IgD-negative memory B cell (primary cell): ENCODE results near the gene GYPA. TPM values are rescaled to one million over a fixed set of nuclear protein-coding genes. Genes with fewer than 3 reads are reported as not detected.
A peak's percentile ranks its signal among the peaks of the same experiment; 100 is the strongest.
"Not testable (repeated sequence)": the region's sequence is repeated elsewhere in the genome, so short reads cannot be mapped to it uniquely, and the experiment has no call there.

ENCODE experiments used
- H3K27ac Mint-ChIP-seq, 3 donors: one replicate each; pipeline ENCODE4 v1.8.0; 2020 to 2022; ENCODE audit warnings: mild to moderate bottlenecking in 3 of 3, mixed read lengths in 3 of 3, moderate library complexity in 1 of 3
- H3K27me3 Mint-ChIP-seq: one replicate; pipeline ENCODE4 v1.8.0; 2021; ENCODE audit warnings: mixed read lengths
- H3K36me3 Mint-ChIP-seq: one replicate; pipeline ENCODE4 v1.8.0; 2020; ENCODE audit warnings: mild to moderate bottlenecking, mixed read lengths
- H3K4me1 Mint-ChIP-seq, 3 donors: one replicate each; pipeline ENCODE4 v1.8.0; 2020 to 2022; ENCODE audit warnings: mixed read lengths in 3 of 3, mild to moderate bottlenecking in 1 of 3
- H3K4me3 Mint-ChIP-seq, 4 donors: one replicate each; pipeline ENCODE4 v1.8.0; 2020 to 2022; ENCODE audit warnings: mild to moderate bottlenecking in 4 of 4, mixed read lengths in 4 of 4, moderate library complexity in 3 of 4
- H3K9me3 Mint-ChIP-seq, 3 donors: one replicate each; pipeline ENCODE4 v1.8.0; 2020 to 2021; ENCODE audit warnings: mixed read lengths in 3 of 3, mild to moderate bottlenecking in 1 of 3
- polyA plus RNA-seq: library from polyadenylated mRNA; unstranded; fragments of 300-500 nt; fragmentation: Illumina TruSeq; gene quantifications from one replicate; pipeline ENCODE4 v1.2.3, GENCODE V29; 2021

The GYPA gene
- polyA plus RNA-seq: not detected

DNA sequence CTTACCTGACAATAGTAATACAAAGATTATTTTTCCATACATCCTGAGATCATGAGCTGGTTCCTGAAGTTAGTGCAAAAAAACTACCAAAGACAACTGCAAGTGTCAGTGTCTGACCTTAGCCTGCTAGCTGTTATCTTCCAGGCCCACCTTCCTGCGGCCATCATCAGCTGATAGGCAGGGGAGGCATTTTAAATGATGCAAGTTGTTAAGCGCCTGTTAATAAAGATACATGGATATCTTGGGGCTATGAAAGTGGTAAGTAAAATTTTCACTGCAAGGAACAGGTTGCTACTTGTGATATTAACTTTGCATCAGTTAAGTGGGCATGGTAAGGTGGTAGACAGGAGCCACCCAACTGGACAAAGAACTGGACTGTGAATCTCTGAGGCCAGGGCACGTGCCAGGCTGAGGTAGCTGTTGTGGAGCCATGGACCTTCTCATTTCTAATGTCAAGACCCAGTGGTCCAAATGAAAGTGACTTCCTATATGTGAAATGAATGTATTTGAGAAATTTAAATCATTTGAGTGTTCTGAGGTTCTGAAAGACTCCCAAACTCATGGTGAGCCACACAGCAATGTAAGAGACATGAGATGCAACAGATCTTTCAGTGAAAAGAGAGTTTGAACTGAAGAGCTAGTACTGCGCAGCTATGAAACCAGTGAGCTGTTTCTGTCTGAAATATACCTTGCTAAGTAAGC, at the start of gene GYPA:
GYPA (minus strand) TSS at position 125 of the 702 bp plus-strand sequence; CDS start at position 42, 83 bp downstream.
- H3K27ac Mint-ChIP-seq: not testable (repeated sequence)

DNA sequence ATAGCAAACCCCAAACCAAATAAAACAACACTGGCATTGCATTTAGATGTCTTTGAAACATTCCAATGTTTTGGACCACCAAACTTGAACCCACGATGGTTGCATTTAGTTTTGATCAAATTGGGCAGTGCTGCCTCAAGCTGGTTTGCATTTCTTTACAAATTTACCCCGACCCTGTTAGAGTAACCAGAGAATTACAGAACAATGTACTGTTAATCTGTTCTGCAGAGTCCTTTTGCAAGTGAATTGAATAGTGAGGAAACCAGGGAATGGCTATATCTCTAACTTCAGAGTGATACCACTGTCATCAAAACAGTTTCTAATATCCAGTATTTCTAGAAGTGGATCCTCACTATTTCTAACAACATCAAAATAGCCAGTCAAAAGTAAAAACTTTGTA, 49.5 kb upstream of the GYPA start:
- Mint-ChIP-seq H3K36me3 (no peaks in the 10 kb centered on the region), H3K4me1 (no peaks in the 10 kb centered on the region), H3K27ac (no peak overlapping the region), H3K9me3 (peaks cover 0 to 5% (median 2%) of the 10 kb centered on the region in 3 donors), H3K4me3 (no peak overlapping the region), H3K27me3 (no peaks in the 10 kb centered on the region)

More for the DNA sequence above, at the start of gene GYPA:
- H3K4me1 Mint-ChIP-seq, H3K36me3 Mint-ChIP-seq, H3K9me3 Mint-ChIP-seq, H3K4me3 Mint-ChIP-seq, H3K27me3 Mint-ChIP-seq: not testable (repeated sequence)

DNA sequence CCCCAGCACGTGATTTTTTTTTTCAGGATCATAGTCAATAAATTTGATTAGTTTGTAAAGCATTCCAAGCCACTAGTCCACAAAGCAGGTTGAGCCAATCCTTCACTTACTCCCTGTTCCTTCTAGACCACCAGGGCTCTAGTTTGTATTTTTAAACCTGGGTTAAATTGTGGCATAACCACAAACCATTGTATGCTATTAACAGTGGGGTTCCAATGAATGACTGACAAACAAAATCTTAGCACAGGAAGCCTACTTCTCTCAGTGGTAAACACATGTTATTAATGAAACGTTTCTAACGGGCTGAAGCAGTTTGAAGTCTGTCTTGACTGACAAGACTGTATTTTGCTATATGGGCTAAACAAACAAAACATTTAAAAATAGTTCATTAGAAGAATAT, 48.6 kb upstream of the GYPA start:
- Mint-ChIP-seq H3K36me3 (no peaks in the 10 kb centered on the region), H3K9me3 (peaks cover 0 to 1% (median 0%) of the 10 kb centered on the region in 3 donors), H3K27ac (no peak overlapping the region), H3K27me3 (no peaks in the 10 kb centered on the region), H3K4me1 (no peaks in the 10 kb centered on the region), H3K4me3 (no peak overlapping the region)

GRCh38 chr4:144185086-144185485, 44.6 kb upstream of the GYPA start:
- Mint-ChIP-seq H3K36me3 (no peaks in the 10 kb centered on the region), H3K4me1 (peaks cover 3 to 7% (median 5%) of the 10 kb centered on the region in 3 donors), H3K27ac (no peak overlapping the region), H3K4me3 (no peak overlapping the region), H3K27me3 (no peaks in the 10 kb centered on the region), H3K9me3 (no peaks in the 10 kb centered on the region)

GRCh38 chr4:144183165-144183564, 42.6 kb upstream of the GYPA start:
- H3K27ac Mint-ChIP-seq: no peak overlapping the region
- H3K36me3 Mint-ChIP-seq: no peaks in the 10 kb centered on the region
- H3K4me3 Mint-ChIP-seq: no peak overlapping the region
- H3K27me3 Mint-ChIP-seq: no peaks in the 10 kb centered on the region
- no peaks in the 10 kb centered on the region for H3K9me3 Mint-ChIP-seq
- peaks cover 3 to 7% (median 5%) of the 10 kb centered on the region in 3 donors for H3K4me1 Mint-ChIP-seq

- Mint-ChIP-seq H3K27me3 (no peaks in the 10 kb centered on the region), H3K27ac (no peak overlapping the region), H3K9me3 (no peaks in the 10 kb centered on the region)
Observed at GRCh38 chr4:144181391-144181790, 40.9 kb upstream of the GYPA start.

GRCh38 chr4:144179152-144179739, 38.7 kb upstream of the GYPA start:
- Mint-ChIP-seq H3K27me3 (no peaks in the 10 kb centered on the region), H3K27ac (no peak overlapping the region), H3K36me3 (no peaks in the 10 kb centered on the region), H3K4me1 (peaks cover 3 to 8% (median 5%) of the 10 kb centered on the region in 3 donors), H3K9me3 (no peaks in the 10 kb centered on the region), H3K4me3 (no peak overlapping the region)

More at GRCh38 chr4:144181391-144181790, 40.9 kb upstream of the GYPA start:
- Mint-ChIP-seq H3K4me1 (peaks cover 3 to 7% (median 5%) of the 10 kb centered on the region in 3 donors), H3K36me3 (no peaks in the 10 kb centered on the region), H3K4me3 (no peak overlapping the region)

DNA sequence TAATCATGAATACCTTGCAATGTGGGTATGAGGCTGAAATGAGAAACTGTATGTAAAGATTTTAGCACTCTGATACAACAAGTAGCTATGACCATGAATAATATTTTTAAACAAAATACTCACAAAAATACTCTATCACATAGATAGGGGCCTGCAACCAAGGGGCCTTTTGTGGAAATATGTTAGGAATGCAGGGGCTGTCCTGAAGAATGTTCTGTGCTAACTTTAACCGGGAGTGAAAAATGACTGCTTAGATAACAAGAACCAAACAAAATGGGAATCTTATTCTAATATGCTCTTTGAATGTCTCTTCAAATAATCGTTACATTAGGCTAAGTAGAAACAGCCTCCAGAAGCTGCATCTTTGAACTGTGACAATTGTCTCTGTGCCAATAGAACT, 37.9 kb upstream of the GYPA start:
- Mint-ChIP-seq H3K27ac (no peak overlapping the region), H3K9me3 (no peaks in the 10 kb centered on the region), H3K4me1 (peaks cover 3 to 8% (median 5%) of the 10 kb centered on the region in 3 donors), H3K36me3 (no peaks in the 10 kb centered on the region), H3K27me3 (no peaks in the 10 kb centered on the region), H3K4me3 (no peak overlapping the region)

DNA sequence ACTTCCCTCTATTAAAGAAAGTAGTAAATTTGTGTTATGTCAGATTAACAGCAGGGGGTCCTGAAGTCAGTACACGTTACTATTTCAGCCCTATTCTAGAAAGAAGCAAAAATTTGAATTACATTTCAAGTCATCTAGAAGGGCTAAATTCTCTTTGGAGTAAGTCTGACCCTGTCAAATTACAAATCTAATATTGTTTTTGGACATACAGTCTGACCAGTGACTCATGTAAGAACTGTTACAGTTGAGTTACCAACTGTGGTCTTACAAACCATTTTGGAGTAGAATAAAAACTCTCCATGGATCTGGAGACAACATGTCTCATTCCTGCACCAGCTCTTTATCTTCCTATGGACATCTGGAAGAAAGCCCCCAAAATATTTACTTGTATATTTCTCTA, 36.0 kb upstream of the GYPA start:
- no peaks in the 10 kb centered on the region for H3K27me3 Mint-ChIP-seq
- no peak overlapping the region for H3K4me3 Mint-ChIP-seq
- no peaks in the 10 kb centered on the region for H3K9me3 Mint-ChIP-seq
- peaks cover 3 to 6% (median 3%) of the 10 kb centered on the region in 3 donors for H3K4me1 Mint-ChIP-seq
- H3K27ac Mint-ChIP-seq: no peak overlapping the region
- H3K36me3 Mint-ChIP-seq: no peaks in the 10 kb centered on the region

- no peak overlapping the region for H3K4me3 Mint-ChIP-seq
- H3K9me3 Mint-ChIP-seq: no peaks in the 10 kb centered on the region
- H3K36me3 Mint-ChIP-seq: no peaks in the 10 kb centered on the region
- peak overlapping the region in 1 of 3 donors; percentile 1 for H3K27ac Mint-ChIP-seq
- peaks cover 0 to 2% (median 0%) of the 10 kb centered on the region in 3 donors for H3K4me1 Mint-ChIP-seq
- H3K27me3 Mint-ChIP-seq: no peaks in the 10 kb centered on the region
Observed at GRCh38 chr4:144174401-144175067, 34.0 kb upstream of the GYPA start.

- no peaks in the 10 kb centered on the region for H3K36me3 Mint-ChIP-seq
- H3K4me1 Mint-ChIP-seq: peaks cover 0 to 2% (median 0%) of the 10 kb centered on the region in 3 donors
- H3K27ac Mint-ChIP-seq: no peak overlapping the region
- no peak overlapping the region for H3K4me3 Mint-ChIP-seq
- peaks cover 4% of the 10 kb centered on the region for H3K27me3 Mint-ChIP-seq
- no peaks in the 10 kb centered on the region for H3K9me3 Mint-ChIP-seq
Observed at GRCh38 chr4:144171697-144172096, 31.2 kb upstream of the GYPA start.

- no peaks in the 10 kb centered on the region for H3K36me3 Mint-ChIP-seq
- no peak overlapping the region for H3K27ac Mint-ChIP-seq
Observed at GRCh38 chr4:144169211-144169610, 28.7 kb upstream of the GYPA start.

GRCh38 chr4:144154044-144154443, 13.5 kb upstream of the GYPA start:
- H3K27ac Mint-ChIP-seq: no peak overlapping the region
- peaks cover 0 to 1% (median 0%) of the 10 kb centered on the region in 3 donors for H3K4me1 Mint-ChIP-seq
- H3K9me3 Mint-ChIP-seq: peaks cover 0 to 9% (median 3%) of the 10 kb centered on the region in 3 donors
- peaks cover 2% of the 10 kb centered on the region for H3K27me3 Mint-ChIP-seq
- H3K4me3 Mint-ChIP-seq: no peak overlapping the region
- H3K36me3 Mint-ChIP-seq: no peaks in the 10 kb centered on the region

More at GRCh38 chr4:144169211-144169610, 28.7 kb upstream of the GYPA start:
- Mint-ChIP-seq H3K4me3 (no peak overlapping the region), H3K9me3 (no peaks in the 10 kb centered on the region), H3K27me3 (peaks cover 4% of the 10 kb centered on the region), H3K4me1 (no peaks in the 10 kb centered on the region)

DNA sequence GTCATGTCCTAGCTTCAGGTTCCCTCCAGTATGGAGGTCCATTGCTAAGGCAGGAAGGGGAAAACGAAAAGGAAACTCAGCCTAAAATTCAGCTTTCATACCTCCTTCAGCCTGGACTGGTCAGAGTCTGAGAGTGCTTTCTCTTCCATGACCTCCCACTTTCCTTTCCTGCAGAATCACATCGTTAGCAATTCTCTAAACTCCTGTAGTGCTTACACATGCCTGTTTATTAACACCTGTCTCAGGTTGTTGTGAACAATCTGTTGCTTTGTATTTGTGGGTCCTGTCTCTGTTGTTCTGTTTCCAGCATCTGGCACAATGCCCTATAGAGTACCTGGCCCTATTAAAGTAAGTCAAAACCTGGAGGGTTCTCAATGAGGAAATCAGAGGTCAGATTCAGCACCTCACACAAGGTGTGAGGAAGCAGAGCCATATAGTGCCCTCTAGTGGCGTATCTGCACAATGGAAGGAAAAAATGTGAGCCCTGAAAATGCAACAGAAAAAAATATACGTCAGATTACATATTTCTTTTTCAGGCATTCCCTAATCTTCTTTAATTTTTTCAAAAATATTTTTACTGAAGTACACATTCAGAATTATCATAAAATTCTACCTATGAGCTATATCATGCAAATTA, 2.3 kb upstream of the GYPA start:
- not testable (repeated sequence) for H3K27ac Mint-ChIP-seq, H3K27me3 Mint-ChIP-seq, H3K4me1 Mint-ChIP-seq, H3K4me3 Mint-ChIP-seq, H3K36me3 Mint-ChIP-seq, H3K9me3 Mint-ChIP-seq

- Mint-ChIP-seq H3K4me1 (peaks cover 0 to 2% (median 0%) of the 10 kb centered on the region in 3 donors), H3K36me3 (no peaks in the 10 kb centered on the region), H3K9me3 (no peaks in the 10 kb centered on the region), H3K27ac (no peak overlapping the region), H3K27me3 (no peaks in the 10 kb centered on the region), H3K4me3 (no peak overlapping the region)
Observed at GRCh38 chr4:144141493-144141892, 975 bp upstream of the GYPA start.
